Glomerular visceral epithelial cell (primary cell): ENCODE results near the gene RASGRF1.
"Not testable (repeated sequence)": the region's sequence is repeated elsewhere in the genome, so short reads cannot be mapped to it uniquely, and the experiment has no call there.

Experiments used
- DNase-seq: peaks from one replicate; pipeline ENCODE4 v3.0.0-alpha.2; 2016; ENCODE audit errors: extremely low spot score

The RASGRF1 gene

DNA sequence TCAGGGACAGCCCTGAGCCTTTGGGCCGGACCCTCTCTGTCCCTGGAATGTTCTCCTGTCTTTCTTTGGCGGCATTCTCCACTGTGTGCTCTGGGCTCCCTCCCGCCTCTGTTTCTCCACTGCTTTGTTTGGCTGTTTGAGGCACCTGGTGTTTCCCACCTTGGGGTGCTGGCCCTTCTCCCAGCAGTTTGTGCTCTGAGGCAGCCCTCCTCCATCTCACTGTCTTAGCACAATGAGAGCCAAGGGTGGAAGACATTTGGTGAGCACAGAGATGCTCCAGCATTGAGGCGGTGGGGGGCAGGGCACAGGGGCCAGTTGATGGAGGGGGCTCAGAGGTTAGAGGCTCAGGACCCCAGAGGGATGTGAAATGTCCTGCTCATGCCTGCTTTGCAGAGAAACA lies 54.3 kb downstream of the RASGRF1 start:
- DNase-seq, result no peak

DNA sequence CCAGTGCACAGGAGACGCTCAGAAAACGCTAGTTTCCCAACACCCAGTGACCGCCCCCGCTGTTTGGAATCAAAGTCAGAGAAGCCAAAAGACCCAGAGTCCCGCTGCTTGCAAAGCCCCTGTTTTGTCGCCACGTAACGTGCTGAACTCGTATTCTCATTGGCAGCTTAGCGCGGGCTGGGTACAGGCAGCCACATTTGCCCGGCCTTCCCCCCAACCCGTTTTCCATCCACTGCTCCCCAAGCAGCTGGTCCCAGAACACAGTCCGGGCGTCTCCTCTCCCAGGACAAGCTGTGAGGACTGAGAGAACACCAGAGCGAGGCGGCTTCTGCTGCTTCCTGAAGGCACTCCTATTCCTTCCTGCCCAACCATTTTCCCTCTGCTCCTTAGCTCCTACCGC lies 54.8 kb downstream of the RASGRF1 start:
- no peak for DNase-seq

DNA sequence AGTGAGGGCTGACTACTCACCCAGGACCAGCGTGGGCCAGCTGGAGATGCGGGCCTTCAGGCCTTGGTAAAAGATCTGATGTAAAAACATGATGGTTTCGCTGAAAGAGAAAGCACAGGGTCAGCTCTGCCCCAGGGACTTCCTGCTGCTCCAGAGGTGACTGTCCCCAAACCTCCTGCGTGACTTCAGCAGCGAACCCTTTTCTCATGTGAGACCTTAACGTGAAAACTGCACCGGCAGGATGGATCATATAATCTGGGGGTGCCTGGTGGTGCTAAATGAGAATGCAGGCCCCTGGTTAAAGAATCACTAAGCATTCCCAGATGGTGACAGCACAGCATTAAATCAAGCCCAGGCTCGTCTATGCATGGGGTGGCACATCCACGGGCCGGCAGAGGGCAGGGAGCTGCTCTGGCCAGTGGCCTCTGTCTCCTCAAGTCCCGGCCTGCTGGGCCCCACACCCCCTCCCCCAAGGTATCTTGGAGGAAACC lies 55.4 kb downstream of the RASGRF1 start:
- peak; percentile 63 for DNase-seq

DNA sequence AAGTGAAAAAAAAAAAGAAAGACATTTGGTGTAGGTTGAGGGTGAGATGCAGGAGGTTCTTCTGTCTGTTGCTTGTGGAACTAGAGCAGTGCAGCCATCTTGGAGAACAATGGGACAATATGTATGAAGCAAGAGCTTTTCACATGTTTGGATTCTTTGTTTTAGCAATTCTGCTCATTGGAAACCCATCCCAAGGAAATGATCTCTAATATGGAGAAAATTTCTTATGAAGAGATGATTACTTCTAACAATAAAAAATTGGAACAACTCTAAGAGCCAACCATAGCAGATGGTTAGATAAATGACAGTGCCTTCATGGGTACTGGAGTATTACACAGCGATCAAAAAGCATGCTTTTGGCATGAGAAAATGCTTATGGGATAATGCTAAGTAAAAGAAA lies 56.3 kb downstream of the RASGRF1 start:
- DNase-seq, result no peak

DNA sequence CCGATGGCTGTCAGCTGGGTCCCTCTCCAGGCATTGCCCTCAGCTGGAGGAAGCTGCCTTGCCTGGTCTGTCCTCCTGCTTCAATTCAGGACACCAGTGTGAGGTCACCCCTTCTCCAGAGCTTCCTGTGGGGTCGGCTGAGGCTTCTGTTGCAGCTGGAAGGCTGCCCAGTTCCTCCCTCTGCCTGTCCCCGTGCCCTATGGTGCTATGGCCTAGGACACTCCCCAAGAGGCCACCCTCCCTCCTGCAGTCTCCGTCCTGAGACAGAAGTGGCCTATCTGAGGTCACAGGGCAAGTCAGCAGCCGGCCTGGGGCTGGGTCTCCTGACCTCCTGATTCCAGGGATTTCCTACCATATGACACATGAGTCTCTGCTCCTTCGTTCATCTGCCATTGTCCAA lies 57.9 kb downstream of the RASGRF1 start:
- DNase-seq, result peak; percentile 6

DNA sequence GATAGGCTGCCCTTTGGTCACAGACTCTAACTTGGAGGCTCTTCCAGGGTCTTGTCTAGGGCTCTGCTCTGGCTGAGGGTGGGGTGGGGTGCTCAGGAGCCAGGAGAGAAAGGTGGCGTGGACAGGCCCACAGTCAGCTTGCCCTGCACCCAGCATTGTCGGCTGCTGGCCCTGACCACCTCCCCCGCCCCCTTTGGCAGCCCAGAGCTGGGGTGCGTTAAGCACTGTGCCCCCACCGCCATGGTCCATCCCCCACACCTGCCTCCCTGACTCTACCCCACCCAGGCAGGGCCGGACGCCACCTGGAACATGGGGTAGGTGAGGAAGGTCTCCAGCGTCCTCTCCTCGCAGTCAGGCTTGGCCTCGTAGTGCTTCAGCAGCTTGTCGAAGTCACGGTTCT lies 58.8 kb downstream of the RASGRF1 start:
- no peak for DNase-seq

DNA sequence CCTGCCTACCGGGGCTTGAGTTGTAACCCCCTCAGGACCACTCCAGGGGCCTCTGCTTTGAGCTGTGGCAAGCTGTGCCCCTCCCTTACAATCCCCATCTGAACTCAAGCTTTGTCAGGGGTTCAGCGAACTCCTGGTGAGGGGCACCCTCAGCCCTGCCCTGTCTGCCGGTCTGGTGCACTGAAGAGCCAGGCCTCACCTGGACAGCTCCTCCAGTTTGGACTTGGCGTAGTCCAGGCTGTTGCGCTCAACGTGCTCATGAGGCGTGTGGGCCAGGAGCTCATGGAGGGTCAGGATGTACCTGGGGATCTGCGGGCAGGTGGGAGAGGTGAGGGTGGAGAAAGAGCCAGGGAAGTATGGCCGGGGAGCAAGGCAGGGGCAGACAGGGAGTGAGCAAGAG lies 59.4 kb downstream of the RASGRF1 start:
- no peak for DNase-seq

DNA sequence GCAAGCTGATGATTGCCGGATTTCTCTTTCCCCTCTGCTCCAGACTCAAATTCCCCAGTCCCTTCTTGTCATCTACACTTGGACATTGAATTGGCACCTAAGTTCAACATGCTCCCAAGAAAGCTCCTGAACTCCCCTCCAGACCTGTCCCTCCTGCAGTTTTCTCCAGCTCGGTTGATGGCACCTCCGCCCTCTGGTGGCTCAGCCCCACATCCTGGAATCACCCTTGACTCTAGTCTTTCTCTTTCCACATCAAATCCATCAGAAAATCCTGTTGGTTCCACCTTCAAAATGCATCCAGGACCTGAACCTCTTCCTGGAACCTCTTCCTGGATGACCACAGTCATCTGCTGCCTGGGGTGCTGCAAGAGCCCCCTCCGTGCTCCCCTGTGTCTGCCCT lies 60.1 kb downstream of the RASGRF1 start:
- DNase-seq, result no peak

DNA sequence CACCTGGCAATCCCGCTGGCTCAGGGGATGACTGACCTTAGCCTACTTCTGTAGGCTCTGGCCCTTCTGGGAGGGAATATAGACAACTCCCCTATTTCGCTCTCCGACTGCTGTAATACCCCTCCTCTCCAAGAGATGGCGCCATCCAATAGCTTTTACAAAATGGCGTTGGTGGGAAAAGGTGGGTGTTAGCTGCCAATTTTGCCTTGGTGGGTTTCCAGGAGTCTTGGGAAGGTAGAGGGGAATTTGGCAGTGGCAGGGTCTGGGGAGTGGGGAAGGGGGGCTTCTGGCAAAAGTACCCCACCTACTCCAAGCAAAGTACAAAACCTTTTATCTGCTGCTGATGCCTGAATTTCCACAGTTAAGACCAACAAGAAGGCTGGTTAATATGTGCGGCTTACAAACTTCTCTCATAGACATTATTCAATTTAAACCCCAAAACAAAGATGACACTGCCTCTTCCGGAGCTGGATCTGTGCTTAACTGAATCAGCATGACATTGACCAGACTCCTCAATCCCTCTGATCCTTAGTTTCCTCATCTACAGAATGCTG lies 62.1 kb downstream of the RASGRF1 start:
- DNase-seq, result peak; percentile 57

DNA sequence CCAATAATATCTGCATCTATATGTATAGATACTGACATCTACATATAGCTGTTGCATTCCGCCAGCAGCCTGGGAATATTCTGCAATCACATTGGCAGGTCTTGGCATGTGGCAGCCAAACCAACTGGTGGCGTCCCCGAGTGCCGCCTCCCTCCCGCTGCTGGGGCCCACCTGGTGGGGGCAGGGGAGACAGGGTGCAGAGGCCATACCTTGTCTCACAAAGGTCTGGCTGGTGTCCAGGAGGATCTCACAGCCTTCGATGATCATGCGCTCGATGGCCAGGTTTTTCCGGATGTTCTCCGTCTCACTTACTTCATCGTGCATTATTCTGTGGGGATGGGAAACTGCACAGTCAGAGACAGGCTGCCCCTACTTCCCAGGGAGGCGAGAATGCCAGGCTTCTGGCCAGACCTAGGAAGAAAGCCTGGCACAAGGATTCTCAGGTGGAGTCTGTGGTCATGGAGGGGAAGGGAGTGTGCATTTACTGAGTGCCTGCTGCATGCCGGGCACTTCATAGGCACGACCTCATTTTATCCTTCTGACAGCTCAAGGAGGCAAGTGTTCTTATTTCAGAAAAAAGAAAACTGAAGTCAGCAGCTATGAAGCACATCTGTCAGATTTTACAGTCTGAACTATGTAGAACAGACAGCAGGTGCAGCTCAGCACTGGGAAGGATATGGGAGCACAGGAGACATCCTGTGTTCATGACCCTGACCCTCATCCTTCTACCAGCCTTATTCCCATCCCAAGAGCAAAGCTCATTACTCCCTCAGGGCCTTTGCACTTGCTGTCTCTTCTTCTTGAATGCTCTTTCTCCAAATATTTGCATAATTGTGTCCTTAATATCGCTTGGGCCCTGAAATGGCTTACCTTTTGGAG lies 62.8 kb downstream of the RASGRF1 start:
- no peak for DNase-seq

DNA sequence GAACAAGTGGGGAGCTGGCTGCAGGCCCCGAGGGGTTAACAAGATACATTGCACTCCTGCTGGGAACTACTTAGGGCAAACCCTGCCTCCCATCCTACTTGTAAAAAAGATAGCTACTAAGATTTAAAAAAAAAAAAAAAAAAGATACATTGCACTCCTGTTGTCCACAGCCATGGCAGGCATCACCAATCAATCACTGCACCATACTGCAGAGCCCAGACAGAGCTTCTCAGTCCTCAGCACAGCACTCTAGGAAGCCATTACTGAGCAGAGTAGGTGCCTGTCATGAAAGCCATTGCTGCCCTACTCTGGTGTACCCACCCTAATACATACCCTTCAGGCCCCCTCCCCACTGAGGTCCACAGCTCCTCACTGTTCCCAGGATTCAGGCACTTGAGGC lies 64.8 kb downstream of the RASGRF1 start:
- no peak for DNase-seq

DNA sequence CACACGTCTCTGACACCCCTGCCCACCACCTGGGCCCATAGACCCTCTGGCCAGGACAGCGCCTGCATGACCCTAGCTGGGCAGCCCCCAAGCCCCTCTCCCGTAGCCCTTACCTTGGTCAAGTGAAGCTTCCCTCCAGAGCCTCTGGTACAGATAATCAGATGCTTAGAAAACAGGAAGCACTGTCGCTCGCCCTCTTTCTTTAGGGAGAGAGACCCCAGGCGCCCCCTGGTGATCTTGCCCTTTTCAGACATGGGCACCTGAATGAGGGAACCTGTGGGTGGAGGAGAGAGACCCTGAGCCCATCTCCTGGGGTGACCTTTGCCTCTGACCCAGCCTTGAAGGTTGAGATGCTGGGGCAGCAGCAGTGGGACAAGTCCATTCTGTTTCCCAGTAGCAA lies 65.4 kb downstream of the RASGRF1 start:
- no peak for DNase-seq

DNA sequence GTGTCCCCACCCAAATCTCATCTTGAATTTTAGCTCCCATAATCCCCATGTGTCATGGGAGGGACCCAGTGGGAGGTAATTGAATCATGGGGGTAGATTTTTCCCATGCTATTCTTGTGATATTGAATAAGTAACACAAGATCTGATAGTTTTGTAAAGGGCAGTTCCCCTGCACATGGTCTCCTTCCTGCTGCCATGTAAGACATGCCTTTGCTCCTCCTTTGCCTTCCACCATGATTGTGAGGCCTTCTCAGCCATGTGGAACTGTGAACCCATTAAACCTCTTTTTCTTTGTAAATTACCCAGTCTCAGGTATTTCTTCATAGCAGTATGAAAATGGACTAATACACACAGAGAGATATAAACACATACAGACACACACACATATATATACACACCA lies 66.1 kb downstream of the RASGRF1 start:
- not testable (repeated sequence) for DNase-seq

DNA sequence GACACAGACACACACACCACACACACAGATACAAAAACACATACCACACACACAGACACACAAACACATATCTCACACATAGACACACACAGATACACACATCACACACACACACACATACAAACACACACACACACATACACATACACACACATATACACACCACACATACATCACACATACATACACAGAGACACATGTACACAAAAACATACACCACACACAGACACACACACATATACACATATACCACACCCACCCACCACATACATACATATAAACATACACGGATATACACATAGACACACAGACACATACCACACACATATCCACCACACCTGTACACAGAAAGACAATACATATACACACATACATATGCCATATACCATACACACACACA lies 66.7 kb downstream of the RASGRF1 start:
- DNase-seq, result no peak

DNA sequence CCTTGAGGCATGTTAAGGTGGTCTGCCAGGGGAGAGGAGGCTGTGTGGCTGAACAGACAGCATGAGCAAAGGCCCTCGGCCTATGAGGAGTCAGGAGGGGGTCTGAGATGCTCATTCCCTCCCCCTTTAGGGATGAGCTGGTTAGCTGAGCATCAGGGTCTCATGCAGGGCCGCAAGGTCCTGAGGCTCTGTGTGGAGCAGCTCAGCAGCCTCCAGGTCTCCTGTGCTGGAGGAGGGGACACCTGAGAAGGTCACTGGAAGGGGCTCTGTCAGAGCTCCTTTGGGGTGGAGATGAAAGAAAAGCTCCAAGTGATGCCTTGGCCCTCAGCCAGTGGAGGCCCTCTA lies 67.1 kb downstream of the RASGRF1 start:
- DNase-seq, result no peak

DNA sequence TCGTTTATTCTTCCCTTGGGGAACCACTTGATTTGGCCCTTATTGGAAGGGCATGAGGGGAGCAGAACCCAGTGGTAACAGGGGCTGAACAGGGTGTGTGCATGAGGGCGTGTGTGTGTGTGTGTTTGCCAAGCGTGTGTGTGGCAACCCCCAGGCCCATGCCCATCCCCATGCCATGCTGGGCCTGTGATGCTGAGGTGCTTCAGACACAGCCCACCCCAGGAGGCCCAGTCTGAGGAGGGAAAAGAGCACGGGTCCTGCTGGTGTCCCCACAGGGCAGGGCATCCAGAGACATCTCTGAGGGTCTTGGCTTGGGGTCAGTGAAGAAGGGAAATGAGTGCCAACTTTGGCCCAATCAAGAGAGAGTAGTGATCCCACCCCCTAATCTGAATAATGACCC lies 71.6 kb downstream of the RASGRF1 start:
- no peak for DNase-seq

DNA sequence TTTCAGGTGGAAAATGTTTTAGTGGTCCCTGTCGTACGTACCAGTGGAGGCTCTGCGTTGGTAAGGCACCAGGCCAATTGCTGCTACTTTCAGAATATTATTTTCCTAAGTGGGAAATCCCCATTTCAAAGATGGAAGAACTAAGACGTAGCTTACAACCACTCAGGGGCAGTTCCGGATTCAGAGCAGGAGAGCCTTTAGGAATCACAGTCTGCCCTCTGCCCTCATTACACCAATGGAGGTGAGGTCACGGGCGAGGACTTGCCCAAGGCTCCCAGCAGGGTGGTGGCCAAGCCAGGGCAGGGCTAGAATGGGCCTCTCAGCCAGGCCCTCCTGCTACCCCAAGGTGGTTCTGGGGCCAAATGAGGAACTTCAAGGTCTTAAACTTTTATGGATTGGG lies 72.6 kb downstream of the RASGRF1 start:
- DNase-seq, result no peak

DNA sequence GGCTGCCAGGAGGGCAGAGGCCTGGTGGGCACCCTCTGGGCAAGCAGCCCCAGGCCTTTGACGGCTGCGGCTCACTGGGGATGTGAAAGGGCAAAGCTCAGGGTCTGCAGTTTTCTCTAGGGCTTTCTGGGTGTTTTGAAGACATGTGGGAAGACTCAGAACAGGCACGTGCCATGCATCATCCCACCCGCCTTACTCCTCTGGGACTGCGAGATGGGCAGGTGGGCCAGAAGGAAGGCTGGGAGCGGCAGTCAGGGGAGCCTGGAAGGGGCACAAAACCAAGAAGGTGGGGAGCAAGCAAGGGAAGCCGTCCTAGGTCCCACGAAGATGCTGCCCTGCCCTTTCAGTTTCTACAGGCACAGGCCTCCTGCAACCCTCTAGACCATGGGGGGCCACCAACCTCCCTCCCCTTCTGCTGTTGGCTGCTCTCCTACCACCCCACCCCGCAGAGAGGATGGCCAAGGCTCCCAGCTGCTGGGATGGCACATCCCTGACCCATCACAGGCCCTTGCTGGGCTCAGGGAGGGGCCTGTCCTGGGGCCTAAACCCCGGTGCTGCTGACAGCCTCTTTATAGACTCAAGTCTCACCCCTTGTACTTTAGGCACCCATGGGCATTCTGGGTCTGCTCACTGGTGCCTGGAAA lies 73.9 kb downstream of the RASGRF1 start:
- DNase-seq, result no peak

DNA sequence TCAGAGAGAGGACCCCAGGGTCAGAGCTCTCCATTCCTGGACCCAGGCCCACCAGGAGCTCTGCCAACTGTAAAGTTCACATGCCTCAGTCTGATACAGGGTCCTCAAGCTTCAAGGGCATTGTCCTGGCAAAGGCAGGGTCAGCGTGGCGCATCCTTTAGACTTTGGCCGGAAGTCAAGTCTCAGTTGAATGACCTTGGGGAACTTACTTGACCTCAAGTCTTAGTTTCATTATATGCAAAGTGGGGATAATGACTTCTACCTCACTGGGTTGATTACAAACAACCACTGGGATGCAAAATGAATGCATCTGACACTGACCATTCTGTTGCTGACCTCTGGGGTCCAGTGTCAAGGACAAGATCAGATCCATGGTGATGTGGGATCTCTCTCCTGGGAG lies 75.2 kb downstream of the RASGRF1 start:
- DNase-seq, result no peak

DNA sequence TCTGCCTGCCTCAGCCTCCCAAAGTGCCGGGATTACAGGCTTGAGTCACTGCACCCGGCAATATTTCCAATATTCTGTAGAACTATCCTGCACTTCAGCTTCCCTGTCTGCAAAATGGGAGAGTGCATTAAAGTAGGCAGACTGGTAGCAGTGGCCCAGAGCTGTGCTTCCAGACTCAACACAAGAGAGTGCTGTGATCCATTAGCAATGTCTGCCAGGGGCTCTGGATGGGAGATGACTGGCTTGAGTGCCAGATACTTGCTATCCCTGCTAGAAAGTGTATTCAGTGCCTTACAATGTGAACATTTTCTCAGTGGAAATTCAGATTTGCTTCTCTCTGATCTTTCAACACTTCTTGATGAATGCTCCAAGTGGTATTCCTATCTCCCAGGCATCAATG lies 80.3 kb downstream of the RASGRF1 start:
- DNase-seq, result no peak

DNA sequence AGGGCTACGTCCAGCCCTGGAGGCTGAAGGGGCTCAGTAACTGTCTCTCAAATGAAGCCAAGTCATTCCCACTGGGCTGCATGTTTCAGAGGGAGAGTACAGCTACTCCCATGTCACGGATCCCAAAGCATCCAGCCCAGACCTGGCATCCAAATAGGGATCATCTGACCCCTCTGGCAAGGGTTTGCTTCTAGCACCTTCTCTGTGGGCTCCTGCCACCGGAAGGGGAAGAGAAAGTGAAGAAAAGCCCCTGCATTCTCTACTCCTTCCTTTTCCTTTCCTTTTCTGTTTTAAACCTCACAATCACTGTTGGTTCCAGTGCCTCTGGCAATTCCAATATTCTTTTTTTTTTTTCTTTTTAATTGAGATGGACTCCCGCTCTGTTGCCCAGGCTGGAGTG lies 81.2 kb downstream of the RASGRF1 start:
- no peak for DNase-seq

DNA sequence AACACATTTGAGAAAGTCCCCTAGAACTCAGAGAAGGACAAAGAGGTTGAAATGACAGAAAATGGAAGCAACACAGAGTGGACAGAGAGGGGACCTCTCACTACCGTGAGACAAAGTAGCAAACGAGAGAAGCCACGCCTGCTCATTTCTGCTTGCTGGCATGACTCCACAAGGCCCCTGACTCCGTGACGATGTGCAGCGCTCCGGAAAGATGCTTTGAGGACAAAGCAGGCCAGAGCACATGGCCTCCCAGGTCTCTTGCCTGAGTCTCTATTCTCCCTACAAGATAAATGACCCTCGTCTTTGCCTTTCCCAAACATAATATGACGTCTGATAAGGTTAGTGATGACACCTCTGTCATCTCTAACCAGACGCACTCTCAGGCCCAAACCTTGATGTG lies 81.9 kb downstream of the RASGRF1 start:
- DNase-seq, result no peak

DNA sequence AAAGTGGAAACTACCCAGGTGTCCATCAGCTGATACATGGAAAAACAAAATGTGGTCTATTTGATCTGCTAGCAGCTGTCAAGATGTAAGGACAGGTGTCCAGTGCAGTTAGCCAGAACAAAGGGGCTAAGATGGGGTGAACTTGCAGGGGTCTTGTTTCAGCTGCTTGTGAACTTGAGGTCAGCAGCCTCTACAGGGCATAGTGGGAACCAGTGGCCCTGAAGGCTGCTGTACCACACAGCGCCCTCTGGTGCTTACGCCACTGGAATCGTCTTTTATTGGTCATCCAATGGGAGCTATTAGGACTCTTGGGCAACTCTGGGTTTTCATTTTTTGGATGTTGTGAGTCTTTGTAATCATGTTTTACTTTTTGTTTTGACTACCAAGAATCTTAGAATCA lies 83.5 kb downstream of the RASGRF1 start:
- DNase-seq, result peak; percentile 20
